B cell (primary cell): Measurements from ENCODE around the gene FES. TPM values are rescaled to one million over a fixed set of nuclear protein-coding genes. Genes with fewer than 3 reads are reported as not detected.

Experiments used
- ATAC-seq: fragments of 200-7000 bp; cut with Tn5 transposase; one replicate; pipeline ENCODE4 v1.10.0; 2021; ENCODE audit warnings: low read depth, mild to moderate bottlenecking, moderate number of reproducible peaks, moderate library complexity
- CTCF ChIA-PET: fragments of 350-600 bp; sonication (Branson Sonifier 250); formaldehyde crosslinking; loops from one replicate; lab custom pipeline; 2021; ENCODE audit warnings: antibody characterized with exemption, inconsistent platforms; lab: Charles Lee
- POLR2A ChIA-PET: fragments of 350-600 bp; sonication (Branson Sonifier 250); formaldehyde crosslinking; loops from one replicate; lab custom pipeline; 2021; ENCODE audit warnings: antibody characterized with exemption; lab: Charles Lee
- DNase-seq: peaks from one replicate; pipeline ENCODE4 v3.0.0; 2013
- H2AFZ ChIP-seq: 2 replicates; pipeline ENCODE4 v1.6.1; 2012; ENCODE audit warnings: mild to moderate bottlenecking, low read depth, low read length; ENCODE audit not compliant: insufficient read depth, poor library complexity, severe bottlenecking
- H3K27ac ChIP-seq, 2 donors: 1 replicate in 1 of 2; 2 replicates in 1 of 2; pipeline ENCODE4 v1.5.1; 2012 to 2013; ENCODE audit warnings: low read length in 2 of 2, mild to moderate bottlenecking in 2 of 2, moderate library complexity in 1 of 2
- H3K27me3 ChIP-seq, 4 experiments: fragments of 200-600 bp in 1 of 4; sonication (generic) in 1 of 4; replicated peaks in 1 of 4; 1 replicate in 2 of 4; 2 replicates in 2 of 4; pipeline versions ENCODE4 v1.6.1 to v1.7.0; 2013 to 2016; ENCODE audit warnings: low read length in 3 of 4, mild to moderate bottlenecking in 2 of 4, mixed read lengths in 1 of 4, moderate library complexity in 1 of 4; ENCODE audit not compliant: insufficient read depth in 4 of 4, control insufficient read depth in 3 of 4; ENCODE audit errors: control extremely low read depth in 1 of 4
- H3K36me3 ChIP-seq, 2 experiments: replicated peaks in 1 of 2; 1 replicate in 1 of 2; 2 replicates in 1 of 2; pipeline versions ENCODE4 v1.6.1 to v1.7.1; 2013; ENCODE audit warnings: low read length in 1 of 2; ENCODE audit not compliant: insufficient read depth in 2 of 2, control insufficient read depth in 1 of 2; ENCODE audit errors: control extremely low read depth in 1 of 2, extremely low read depth in 1 of 2
- H3K4me1 ChIP-seq, 2 donors: fragments of 200-600 bp in 1 of 2; sonication (generic) in 1 of 2; 1 replicate in 1 of 2; 2 replicates in 1 of 2; pipeline versions ENCODE4 v1.5.1 to v1.6.1; 2013 to 2017; ENCODE audit warnings: low read length in 2 of 2; ENCODE audit not compliant: control insufficient read depth in 2 of 2, insufficient read depth in 2 of 2
- H3K4me2 ChIP-seq: replicated peaks from 2 replicates; pipeline ENCODE3; 2012; ENCODE audit warnings: mild to moderate bottlenecking, low read depth, low read length; ENCODE audit not compliant: poor library complexity, severe bottlenecking
- H3K4me3 ChIP-seq, 5 experiments: fragments of 200-600 bp in 1 of 5; sonication (generic) in 1 of 5; 1 replicate in 3 of 5; 2 replicates in 2 of 5; pipeline versions ENCODE4 v1.5.1 to v1.7.0; 2011 to 2016; ENCODE audit warnings: low read length in 4 of 5, mild to moderate bottlenecking in 4 of 5, low read depth in 2 of 5, control low read depth in 1 of 5, moderate library complexity in 1 of 5; ENCODE audit not compliant: insufficient read depth in 1 of 5; ENCODE audit errors: control extremely low read depth in 1 of 5, extremely low read depth in 1 of 5
- H3K79me2 ChIP-seq: fragments of 200-600 bp; sonication (generic); one replicate; pipeline ENCODE4 v1.6.0; 2016; ENCODE audit warnings: low read length; ENCODE audit not compliant: control insufficient read depth, insufficient read depth
- H3K9ac ChIP-seq: fragments of 200-600 bp; sonication (generic); 2 replicates; pipeline ENCODE4 v1.6.1; 2017; ENCODE audit warnings: mild to moderate bottlenecking, low read length, moderate library complexity
- H3K9me3 ChIP-seq, 3 donors: one replicate each; pipeline versions ENCODE4 v1.6.1 to v1.7.1; 2013; ENCODE audit warnings: low read length in 2 of 3; ENCODE audit not compliant: control insufficient read depth in 2 of 3, insufficient read depth in 1 of 3; ENCODE audit errors: control extremely low read depth in 1 of 3
- H4K20me1 ChIP-seq: 2 replicates; pipeline ENCODE4 v1.6.0; 2012; ENCODE audit warnings: mild to moderate bottlenecking, low read length; ENCODE audit not compliant: insufficient read depth, control insufficient read depth, poor library complexity, severe bottlenecking
- H3K27ac Mint-ChIP-seq: one replicate; pipeline ENCODE4 v1.8.0; 2021; ENCODE audit warnings: mixed read lengths
- H3K27me3 Mint-ChIP-seq: one replicate; pipeline ENCODE4 v1.8.0; 2021; ENCODE audit warnings: mixed read lengths
- H3K4me1 Mint-ChIP-seq: one replicate; pipeline ENCODE4 v1.8.0; 2021; ENCODE audit warnings: mixed read lengths
- H3K4me3 Mint-ChIP-seq: one replicate; pipeline ENCODE4 v1.8.0; 2021; ENCODE audit warnings: mixed read lengths
- H3K9me3 Mint-ChIP-seq: one replicate; pipeline ENCODE4 v1.8.0; 2022; ENCODE audit warnings: mixed read lengths; ENCODE audit not compliant: insufficient read depth
- CTCF ChIP-seq: fragments of 200-600 bp; IDR thresholded peaks from one replicate; pipeline ENCODE4 v1.8.0; 2022; ENCODE audit warnings: antibody characterized with exemption, mild to moderate bottlenecking
- EZH2 ChIP-seq: IDR thresholded peaks from 2 replicates; pipeline ENCODE4 v1.6.1; 2012; ENCODE audit warnings: borderline replicate concordance, low read depth, mild to moderate bottlenecking, moderate library complexity, low read length; ENCODE audit not compliant: insufficient read depth, poor library complexity, severe bottlenecking
- WGBS: methylation state at CpG from one replicate; pipeline ENCODE4 v1.1.5; 2013; ENCODE audit warnings: missing lambda C conversion rate; ENCODE audit not compliant: insufficient coverage; 5-methylcytosine and 5-hydroxymethylcytosine counted together
- intact Hi-C: fragments of 100-400 bp; cut with micrococcal nuclease; formaldehyde crosslinking; loops from one replicate; pipeline ENCODE4 v1.10.0; 2022
- polyA plus RNA-seq: library from polyadenylated mRNA; depleted of rRNA; stranded (reverse); fragments of >200 nt; gene quantifications from 2 replicates; pipeline ENCODE4 v1.2.3, GENCODE V29; 2012
- total RNA-seq, 2 donors: library from RNA; stranded (reverse); fragments of 120-200 nt in 1 of 2; gene quantifications; 1 replicate in 1 of 2; 2 replicates in 1 of 2; pipeline versions ENCODE4 v1.2.3 to v1.2.4, GENCODE V29; 2013 to 2022

The FES gene
- total and polyA plus RNA-seq, 2 donors (not counting 1 experiment from before 2014, with no cell fraction given), result 23.9 to 31.4 TPM

DNA sequence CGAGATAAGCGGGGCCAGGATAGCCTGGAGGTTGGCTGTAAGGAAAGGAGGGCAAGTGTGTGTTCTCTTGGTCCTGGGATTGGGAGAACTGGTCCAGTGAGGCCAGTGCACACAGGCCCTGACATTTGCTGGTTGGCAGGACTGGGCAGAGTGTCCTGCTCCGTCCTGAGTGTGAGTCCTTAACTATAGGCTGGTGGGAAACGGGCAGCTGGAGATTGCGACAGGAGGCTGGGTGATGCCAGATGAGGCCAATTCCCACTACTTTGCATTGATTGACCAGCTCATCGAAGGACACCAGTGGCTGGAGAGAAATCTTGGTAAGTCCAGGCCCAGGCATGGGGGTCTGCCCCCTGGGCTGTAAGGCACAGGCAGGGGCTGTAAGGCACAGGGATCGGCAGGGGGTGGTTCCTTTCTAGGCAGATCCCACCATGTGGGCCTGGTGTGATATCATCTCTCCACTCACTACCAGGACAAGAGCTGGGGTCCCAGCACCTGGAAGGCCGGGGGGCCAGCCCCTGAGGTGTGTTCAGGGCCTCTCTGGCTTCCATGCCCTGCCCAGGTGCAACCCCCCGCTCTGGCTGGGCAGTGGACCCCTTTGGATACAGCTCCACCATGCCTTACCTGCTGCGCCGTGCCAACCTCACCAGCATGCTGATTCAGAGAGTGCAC is 22.0 kb downstream of the FES start:
- H3K9me3 ChIP-seq, result no peaks in the 10 kb centered on the region
- ATAC-seq (no peak), DNase-seq (no peak)
- ChIA-PET POLR2A (no interaction called here), CTCF (interaction anchor here (1.2 to 14.4 kb wide), 3 partner anchors 21 to 88 kb away, joined by 3 to 260 read pairs (median 45); partner anchors contain the start of genes FES, HDDC3 and UNC45A)
- no peaks in the 10 kb centered on the region for H3K27me3 Mint-ChIP-seq
- no peak overlapping the region for H3K27ac Mint-ChIP-seq
- no peaks in the 10 kb centered on the region for H3K27me3 ChIP-seq
- H3K4me1 Mint-ChIP-seq, result peaks cover 19% of the 10 kb centered on the region
- H3K9ac ChIP-seq, result no peak overlapping the region
- peaks cover 3% of the 10 kb centered on the region for H3K79me2 ChIP-seq
- TF ChIP-seq EZH2 (no peak), CTCF (no peak)
- H3K9me3 Mint-ChIP-seq, result no peaks in the 10 kb centered on the region
- intact Hi-C loops, result no loop called here
- H2AFZ ChIP-seq, result no peak overlapping the region
- H3K4me3 ChIP-seq, result no peak overlapping the region
- no peak overlapping the region for H3K27ac ChIP-seq
- no peak overlapping the region for H3K4me2 ChIP-seq
- peaks cover 0 to 57% of the 10 kb centered on the region in 2 experiments for H3K36me3 ChIP-seq
- H4K20me1 ChIP-seq, result peaks cover 13% of the 10 kb centered on the region
- 97% methylated on average over 11 of the region's 11 CpGs for WGBS
- H3K4me1 ChIP-seq, result peaks cover 13 to 19% of the 10 kb centered on the region in 2 donors
- H3K4me3 Mint-ChIP-seq, result no peak overlapping the region

DNA sequence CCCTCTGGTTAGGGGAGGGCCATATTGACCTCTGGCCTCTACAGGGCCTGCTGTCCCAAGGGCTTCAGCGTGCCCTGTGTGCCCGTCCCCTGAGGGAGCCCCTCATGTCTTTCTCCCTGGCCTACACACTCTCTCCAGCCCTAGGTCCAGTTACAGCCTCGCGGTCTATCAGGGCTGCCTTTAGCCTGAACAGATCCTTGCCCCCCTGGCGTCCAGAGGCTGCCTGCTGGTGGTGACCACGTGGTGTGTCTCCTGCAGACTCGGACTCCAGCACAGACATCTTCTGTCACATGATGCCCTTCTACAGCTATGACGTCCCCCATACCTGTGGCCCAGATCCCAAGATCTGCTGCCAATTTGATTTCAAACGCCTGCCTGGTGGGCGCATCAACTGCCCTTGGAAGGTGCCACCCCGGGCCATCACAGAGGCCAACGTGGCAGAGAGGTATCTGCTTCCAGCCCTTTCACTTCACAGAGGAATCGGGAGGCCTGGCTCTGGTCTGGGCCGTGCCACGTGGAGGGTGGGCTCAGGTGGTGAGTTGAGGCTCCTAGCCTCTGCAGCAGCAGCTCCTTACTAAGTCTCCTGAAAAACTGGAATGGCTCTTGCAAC is 22.9 kb downstream of the FES start:
- H3K27ac Mint-ChIP-seq, result no peak overlapping the region
- no peaks in the 10 kb centered on the region for H3K9me3 ChIP-seq
- peaks cover 11% of the 10 kb centered on the region for H3K4me1 Mint-ChIP-seq
- 97% methylated on average over 15 of the region's 15 CpGs for WGBS
- intact Hi-C loops, result no loop called here
- no peak for ATAC-seq
- no peak overlapping the region for H2AFZ ChIP-seq
- ChIA-PET CTCF (interaction anchor here (14.4 kb wide), 1 partner anchor 26 kb away, joined by 260 read pairs; the partner anchor contains the start of genes HDDC3 and UNC45A), POLR2A (interaction anchor here (0.5 kb wide), 1 partner anchor 62 kb away, joined by 3 read pairs; no protein-coding TSS in a partner anchor)
- H3K27me3 ChIP-seq, result no peaks in the 10 kb centered on the region
- no peak for DNase-seq
- no peak overlapping the region for H3K4me3 ChIP-seq
- H3K27me3 Mint-ChIP-seq, result no peaks in the 10 kb centered on the region
- H4K20me1 ChIP-seq, result peaks cover 13% of the 10 kb centered on the region
- H3K27ac ChIP-seq, result no peak overlapping the region
- no peak for TF ChIP-seq CTCF
- no peak for TF ChIP-seq EZH2
- peaks cover 3% of the 10 kb centered on the region for H3K79me2 ChIP-seq
- H3K9me3 Mint-ChIP-seq, result no peaks in the 10 kb centered on the region
- H3K4me1 ChIP-seq, result peaks cover 6 to 11% of the 10 kb centered on the region in 2 donors
- H3K4me3 Mint-ChIP-seq, result no peak overlapping the region
- H3K9ac ChIP-seq, result no peak overlapping the region
- H3K36me3 ChIP-seq, result peaks cover 0 to 66% of the 10 kb centered on the region in 2 experiments
- H3K4me2 ChIP-seq, result no peak overlapping the region
